Measurements from ENCODE around the gene NT5C3A. TPM values are rescaled to one million over a fixed set of nuclear protein-coding genes. Genes with fewer than 3 reads are reported as not detected.

Gene NT5C3A
- polyA plus RNA-seq, 1 donor: 31.7 TPM

- DNase-seq (ENCODE audit: low read depth): no peak
Observed at GRCh38 chr7:33075818-33076518, 13.4 kb upstream of the NT5C3A start.

GRCh38 chr7:33073243-33073642, 10.7 kb upstream of the NT5C3A start:
- no peak for DNase-seq (ENCODE audit: low read depth)

GRCh38 chr7:33072471-33072870, 9.9 kb upstream of the NT5C3A start:
- no peak for DNase-seq (ENCODE audit: low read depth)

- no peak for DNase-seq (ENCODE audit: low read depth)
Observed at GRCh38 chr7:33070831-33071230, 8.3 kb upstream of the NT5C3A start.

DNA sequence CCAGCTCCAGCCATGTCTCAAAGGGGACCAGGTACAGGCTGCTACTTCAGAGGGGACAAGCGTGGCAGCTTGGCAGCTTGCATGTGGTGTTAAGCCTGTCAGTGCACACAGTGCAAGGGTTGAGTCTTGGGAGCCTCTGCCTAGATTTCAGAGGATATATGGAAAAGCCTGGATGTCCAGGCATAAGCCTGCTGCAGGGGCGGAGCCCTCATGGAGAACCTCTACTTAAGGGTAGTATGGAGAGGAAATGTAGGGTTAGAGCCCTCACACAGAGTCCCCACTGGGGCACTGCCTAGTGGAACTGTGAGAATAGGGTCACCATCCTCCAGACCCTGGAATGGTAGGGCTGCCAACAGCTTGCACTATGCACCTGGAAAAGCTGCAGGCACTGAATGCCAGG, 7.7 kb upstream of the NT5C3A start:
- DNase-seq (ENCODE audit: low read depth): no peak

DNA sequence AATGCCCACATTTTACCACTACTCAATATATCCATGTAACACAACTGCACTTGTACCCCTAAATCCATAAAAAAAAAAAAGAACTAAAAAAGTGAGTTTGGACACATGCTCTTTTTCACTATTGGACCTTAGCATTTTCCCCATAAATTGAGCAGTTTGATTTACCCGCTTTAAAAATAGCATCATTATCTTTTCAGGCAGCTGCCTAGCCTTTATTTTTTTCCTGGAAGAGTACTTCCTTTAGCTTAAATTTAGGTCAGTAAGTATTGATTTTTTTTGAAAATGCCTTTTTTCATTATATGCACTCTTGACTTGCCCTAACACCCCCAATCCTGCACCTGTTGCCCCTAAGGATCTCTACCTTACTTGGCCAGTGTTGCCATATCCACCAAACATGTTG, 5.3 kb upstream of the NT5C3A start:
- no peak for DNase-seq (ENCODE audit: low read depth)

DNA sequence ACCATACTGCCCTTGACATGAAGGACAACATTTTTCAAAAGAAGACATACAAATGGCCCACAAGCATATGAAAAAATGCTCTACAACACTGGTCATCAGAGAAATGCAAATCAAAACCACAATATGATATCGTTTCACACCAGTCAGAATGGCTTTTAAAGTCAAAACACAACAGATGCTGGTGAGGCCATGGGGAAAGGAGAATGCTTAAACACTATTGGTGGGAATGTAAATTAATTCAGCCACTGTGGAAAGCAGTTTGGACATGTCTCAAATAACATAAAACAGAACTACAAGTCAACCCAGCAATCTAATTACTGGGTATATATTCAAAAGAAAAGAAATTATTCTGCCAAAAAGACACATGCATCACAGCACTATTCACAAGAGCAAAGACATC, 4.2 kb upstream of the NT5C3A start:
- no peak for DNase-seq (ENCODE audit: low read depth)

DNA sequence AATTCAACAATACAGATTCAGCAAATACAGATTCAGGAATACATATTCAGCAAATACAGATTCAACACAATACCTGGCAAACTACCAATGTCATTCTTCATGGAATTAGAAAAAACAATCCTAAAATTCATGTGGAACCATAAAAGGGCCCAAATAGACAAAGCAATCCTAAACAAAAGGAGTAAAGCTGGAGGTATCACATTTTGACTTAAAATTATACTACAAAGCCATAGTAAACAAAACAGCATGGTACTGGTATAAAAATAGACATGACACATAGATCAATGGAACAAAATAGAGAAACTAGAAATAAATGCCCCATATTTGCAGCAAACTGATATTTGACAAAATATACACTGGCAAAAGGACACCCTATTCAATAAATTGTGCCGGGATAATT, 3.4 kb upstream of the NT5C3A start:
- DNase-seq (ENCODE audit: low read depth): no peak

DNA sequence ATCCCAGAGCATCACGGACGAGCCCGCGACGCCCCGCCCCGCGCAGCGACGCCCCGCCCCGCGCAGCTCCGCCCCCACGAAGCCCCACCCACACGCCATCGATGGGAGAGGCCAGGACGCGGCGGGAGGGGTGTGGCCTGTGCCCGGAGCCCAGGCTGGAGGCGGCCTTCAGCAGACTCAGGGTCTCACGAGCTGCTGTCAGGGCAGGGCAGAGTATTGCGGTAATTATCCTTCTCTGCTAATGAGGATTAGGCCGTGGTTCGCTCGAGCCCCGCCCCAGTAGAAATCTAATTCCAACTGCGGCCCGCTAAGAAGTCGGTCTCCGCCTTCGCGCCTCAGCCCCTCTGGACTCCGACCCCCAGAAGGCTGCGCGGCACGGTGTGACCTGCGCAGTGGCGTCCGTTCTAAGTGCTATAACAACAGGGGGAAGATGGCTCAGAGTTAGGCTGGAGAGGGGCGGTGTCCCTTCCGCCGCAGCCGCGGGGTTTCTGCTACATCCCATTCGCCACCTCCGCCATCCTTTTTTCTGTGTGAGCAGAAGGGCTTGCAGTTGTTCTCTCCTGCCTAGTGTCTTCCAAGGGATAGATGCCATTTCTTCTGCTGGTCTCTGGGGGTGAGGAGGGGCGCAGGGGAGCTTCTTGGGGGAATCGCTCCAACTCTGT, 337 bp upstream of the NT5C3A start:
- peak; percentile 87 for DNase-seq (ENCODE audit: low read depth)

- DNase-seq (ENCODE audit: low read depth): no peak
Observed at GRCh38 chr7:33061282-33061937, 1.2 kb downstream of the NT5C3A start.

DNA sequence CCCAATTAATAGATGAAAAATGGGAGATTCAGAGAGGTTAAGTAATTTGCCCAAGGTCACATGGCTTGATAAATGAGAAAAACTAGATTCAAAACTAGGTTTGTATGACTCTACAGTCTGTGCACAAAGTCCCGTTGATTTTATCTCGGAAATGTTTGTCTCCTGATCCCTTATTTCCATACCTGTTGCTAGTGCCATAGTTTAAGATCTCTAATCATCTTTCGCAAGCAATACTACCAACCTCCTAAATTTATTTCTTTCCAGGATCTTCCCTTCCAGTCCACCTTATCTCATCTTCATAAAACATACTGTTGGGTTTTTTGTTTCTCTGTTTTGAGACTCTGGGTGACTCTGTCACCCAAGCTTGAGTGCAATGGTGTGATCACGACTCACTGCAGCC, 2.9 kb downstream of the NT5C3A start:
- no peak for DNase-seq (ENCODE audit: low read depth)

DNA sequence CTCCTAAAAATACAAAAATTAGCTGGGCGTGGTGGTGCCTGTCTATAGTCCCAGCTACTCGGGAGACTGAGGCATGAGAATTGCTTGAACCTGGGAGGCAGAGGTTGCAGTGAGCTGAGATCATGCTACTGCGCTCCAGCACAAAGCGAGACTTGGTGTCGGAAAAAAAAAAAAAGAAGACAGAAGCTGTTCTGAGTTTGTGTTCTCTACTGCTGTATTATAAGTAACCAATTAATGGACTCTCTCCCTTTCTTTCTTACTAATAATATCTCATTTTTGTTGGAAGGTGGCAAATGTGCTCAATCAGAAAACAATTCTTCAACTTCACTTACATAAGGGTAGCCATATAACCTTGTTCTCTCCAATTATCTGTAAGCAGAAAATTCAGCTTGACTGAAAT, 7.4 kb downstream of the NT5C3A start:
- no peak for DNase-seq (ENCODE audit: low read depth)

GRCh38 chr7:33054261-33054964, 8.2 kb downstream of the NT5C3A start:
- no peak for DNase-seq (ENCODE audit: low read depth)

GRCh38 chr7:33053721-33054120, 8.9 kb downstream of the NT5C3A start:
- DNase-seq (ENCODE audit: low read depth): no peak

- DNase-seq (ENCODE audit: low read depth): peak; percentile 43
Observed at GRCh38 chr7:33050535-33051318, 11.8 kb downstream of the NT5C3A start.

GRCh38 chr7:33048704-33049103, 13.9 kb downstream of the NT5C3A start:
- DNase-seq (ENCODE audit: low read depth): no peak

GRCh38 chr7:33048257-33048656, 14.3 kb downstream of the NT5C3A start:
- DNase-seq (ENCODE audit: low read depth): no peak

DNA sequence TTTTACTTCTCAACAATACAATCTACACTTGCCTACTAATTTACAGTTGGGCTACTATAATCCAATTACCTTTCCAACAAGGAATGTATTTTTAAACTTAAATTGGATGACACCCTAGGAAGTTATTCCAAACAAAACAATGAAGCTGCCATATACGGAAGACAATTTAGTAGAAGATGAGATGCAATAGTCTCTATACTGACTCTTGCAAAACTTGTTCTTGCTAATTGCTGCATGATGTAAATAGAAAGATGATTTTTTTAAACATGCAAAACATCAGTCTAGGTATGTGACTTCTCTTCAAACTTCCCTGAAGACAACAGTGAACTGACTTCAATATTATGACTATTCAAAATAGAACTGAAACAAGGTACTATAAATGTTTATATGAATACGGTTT, 17.6 kb downstream of the NT5C3A start:
- DNase-seq (ENCODE audit: low read depth): no peak

GRCh38 chr7:33044401-33044718, 18.2 kb downstream of the NT5C3A start:
- DNase-seq (ENCODE audit: low read depth): no peak

GRCh38 chr7:33043501-33044400, 18.8 kb downstream of the NT5C3A start:
- no peak for DNase-seq (ENCODE audit: low read depth)

Measured in forelimb muscle (tissue), 1 donor.